HG03378 (cell line): ENCODE measurements around the gene RABEP2.

Experiments
- ATAC-seq: cut with Tn5 transposase; IDR thresholded peaks from one replicate; pipeline ENCODE4 v1.9.1; 2021; ENCODE audit warnings: mild to moderate bottlenecking, moderate library complexity; ENCODE audit not compliant: unreplicated experiment

RABEP2 gene

DNA sequence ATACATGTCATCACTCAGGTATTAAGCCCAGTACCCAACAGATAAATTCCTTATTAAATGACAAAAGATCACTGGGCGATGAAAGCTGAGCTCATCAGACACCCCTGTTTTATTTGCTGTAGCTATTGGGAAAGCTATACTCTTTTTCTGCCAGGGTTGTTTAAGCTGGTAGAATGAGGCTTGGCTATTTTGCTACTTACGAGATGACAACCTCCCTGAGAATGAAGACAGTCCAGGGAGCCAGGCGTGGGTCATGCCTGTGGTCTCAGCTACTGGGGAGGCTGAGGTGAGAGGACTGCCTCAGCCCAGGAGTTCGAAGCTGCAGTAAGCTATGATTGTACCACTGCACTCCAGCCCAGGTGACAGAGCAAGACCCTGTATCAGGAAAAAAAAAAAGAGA is 65.7 kb downstream of the RABEP2 start:
- ATAC-seq = no peak

DNA sequence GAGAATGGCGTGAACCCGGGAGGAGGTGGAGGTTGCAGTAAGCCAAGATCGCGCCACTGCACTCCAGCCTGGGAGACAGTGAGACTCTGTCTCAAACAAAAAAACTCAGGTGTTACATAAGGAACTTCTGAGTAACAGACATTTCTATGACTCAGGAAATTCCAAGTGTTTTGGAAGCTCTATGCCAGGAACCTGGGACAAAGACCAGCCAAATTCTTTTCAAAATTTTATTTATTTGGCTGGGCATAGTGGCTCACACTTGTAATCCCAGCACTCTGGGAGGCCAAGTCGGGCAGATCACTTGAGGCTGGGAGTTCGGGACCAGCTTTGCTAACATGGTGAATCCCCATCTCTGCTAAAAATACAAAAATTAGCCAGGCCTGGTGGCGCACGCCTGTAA is 66.6 kb downstream of the RABEP2 start:
- no peak for ATAC-seq
